Esophagus squamous epithelium (tissue), 5 donors: ENCODE measurements around the gene CZIB. TPM values are rescaled to one million over a fixed set of nuclear protein-coding genes. Genes with fewer than 3 reads are reported as not detected.

ENCODE experiments used
- DNase-seq: peaks from one replicate; lab custom pipeline; 2025; lab: John Stamatoyannopoulos, UW
- H3K27ac ChIP-seq, 4 donors: fragments of 200-600 bp; sonication (generic); one replicate each; pipeline ENCODE4 v1.5.1; 2016 to 2019; ENCODE audit warnings: mild to moderate bottlenecking in 1 of 4
- H3K27me3 ChIP-seq, 4 donors: fragments of 200-600 bp; sonication (generic); 1 replicate in 3 of 4; 2 replicates in 1 of 4; pipeline versions ENCODE4 v1.5.1 to v1.6.0; 2017 to 2021; ENCODE audit warnings: antibody characterized with exemption in 1 of 4
- H3K36me3 ChIP-seq, 3 donors: fragments of 200-600 bp; sonication (generic); one replicate each; pipeline ENCODE4 v1.5.1; 2016 to 2019
- H3K4me1 ChIP-seq, 3 donors: fragments of 200-600 bp; sonication (generic); one replicate each; pipeline ENCODE4 v1.5.1; 2017 to 2019
- H3K4me3 ChIP-seq, 4 donors: fragments of 200-600 bp; sonication (generic); 1 replicate in 3 of 4; 2 replicates in 1 of 4; pipeline ENCODE4 v1.5.1; 2016 to 2019; ENCODE audit warnings: mild to moderate bottlenecking in 2 of 4, moderate library complexity in 1 of 4
- H3K9me3 ChIP-seq, 3 donors: fragments of 200-600 bp; sonication (generic); one replicate each; pipeline ENCODE4 v1.5.1; 2016 to 2019
- CTCF ChIP-seq, 6 experiments: fragments of 450-650 bp in 4 of 6; fragments of 200-600 bp in 2 of 6; sonication (generic) in 2 of 6; IDR thresholded peaks; one replicate each; pipeline ENCODE4 v1.5.1; 2016 to 2019; ENCODE audit warnings: antibody characterized with exemption in 6 of 6, mild to moderate bottlenecking in 4 of 6, moderate library complexity in 4 of 6
- POLR2A ChIP-seq, 4 donors: fragments of 450-650 bp; IDR thresholded peaks; one replicate each; pipeline ENCODE4 v1.6.1; 2017; ENCODE audit warnings: antibody characterized with exemption in 4 of 4, mild to moderate bottlenecking in 4 of 4, moderate library complexity in 3 of 4
- WGBS, 2 donors: methylation state at CpG; one replicate each; pipeline ENCODE4 v1.1.5; 2018; 5-methylcytosine and 5-hydroxymethylcytosine counted together
- intact Hi-C: fragments of 100-400 bp; cut with DNase I; formaldehyde crosslinking; loops from one replicate; pipeline ENCODE4 v1.15.0; 2022
- total RNA-seq, 4 donors: library from RNA; depleted of rRNA; stranded (reverse); fragments of >200 nt; gene quantifications; one replicate each; pipeline ENCODE4 v1.1.0, GENCODE V29; 2016
- donor health status: DM: yes; HTN: yes; CAD: no.

CZIB gene
- total RNA-seq, 4 donors from 2014 or later = 18.7 to 42.9 (median 26.0) TPM

- Histone ChIP-seq H3K4me3 (no peak overlapping the region), H3K27ac (no peak overlapping the region), H3K36me3 (peaks cover 0 to 40% (median 8%) of the 10 kb centered on the region in 3 donors), H3K9me3 (no peaks in the 10 kb centered on the region), H3K27me3 (no peaks in the 10 kb centered on the region), H3K4me1 (no peaks in the 10 kb centered on the region)
- no peak for DNase-seq
- intact Hi-C loops = no loop called here
- WGBS, 2 donors = 90 to 95% methylated on average over 4 of the region's 4 CpGs
- TF ChIP-seq CTCF (IDR thresholded peaks at IDR 0.05) (no peak), POLR2A (IDR thresholded peaks at IDR 0.05) (no peak)
Measured at GRCh38 chr1:53250325-53250724, 29.9 kb upstream of the CZIB start.

GRCh38 chr1:53249706-53250105 lies 29.3 kb upstream of the CZIB start:
- no peaks in the 10 kb centered on the region for H3K9me3 ChIP-seq
- H3K4me1 ChIP-seq = no peaks in the 10 kb centered on the region
- peaks cover 0 to 34% (median 8%) of the 10 kb centered on the region in 3 donors for H3K36me3 ChIP-seq
- DNase-seq = no peak
- intact Hi-C loops = no loop called here
- TF ChIP-seq POLR2A (IDR thresholded peaks at IDR 0.05) = no peak
- no peak for TF ChIP-seq CTCF (IDR thresholded peaks at IDR 0.05)
- 51 to 52% methylated on average over 3 of the region's 3 CpGs for WGBS, 2 donors
- no peaks in the 10 kb centered on the region for H3K27me3 ChIP-seq
- H3K4me3 ChIP-seq = no peak overlapping the region
- H3K27ac ChIP-seq = no peak overlapping the region

GRCh38 chr1:53246261-53247134 lies 26.1 kb upstream of the CZIB start:
- intact Hi-C loops = no loop called here
- no peaks in the 10 kb centered on the region for H3K9me3 ChIP-seq
- TF ChIP-seq CTCF (IDR thresholded peaks at IDR 0.05) = no peak
- TF ChIP-seq POLR2A (IDR thresholded peaks at IDR 0.05) = no peak

GRCh38 chr1:53244141-53244540 lies 23.7 kb upstream of the CZIB start:
- intact Hi-C loops = no loop called here
- H3K4me1 ChIP-seq = peaks cover 0 to 3% (median under 1%) of the 10 kb centered on the region in 3 donors
- no peaks in the 10 kb centered on the region for H3K27me3 ChIP-seq
- TF ChIP-seq CTCF (IDR thresholded peaks at IDR 0.05) (no peak), POLR2A (IDR thresholded peaks at IDR 0.05) (no peak)
- 63 to 75% methylated on average over 4 of the region's 4 CpGs for WGBS, 2 donors
- no peaks in the 10 kb centered on the region for H3K9me3 ChIP-seq
- H3K4me3 ChIP-seq = no peak overlapping the region
- no peak for DNase-seq
- peaks cover 0 to 14% (median 0%) of the 10 kb centered on the region in 3 donors for H3K36me3 ChIP-seq
- H3K27ac ChIP-seq = no peak overlapping the region

More at GRCh38 chr1:53246261-53247134, 26.1 kb upstream of the CZIB start:
- no peak overlapping the region for H3K27ac ChIP-seq
- H3K36me3 ChIP-seq = peaks cover 0 to 32% (median 8%) of the 10 kb centered on the region in 3 donors
- no peaks in the 10 kb centered on the region for H3K4me1 ChIP-seq
- 66 to 88% methylated on average over 4 of the region's 4 CpGs for WGBS, 2 donors
- H3K4me3 ChIP-seq = no peak overlapping the region
- H3K27me3 ChIP-seq = no peaks in the 10 kb centered on the region
- DNase-seq = no peak

GRCh38 chr1:53242381-53242780 lies 21.9 kb upstream of the CZIB start:
- Histone ChIP-seq H3K4me3 (no peak overlapping the region), H3K9me3 (no peaks in the 10 kb centered on the region), H3K4me1 (peaks cover 5 to 14% (median 8%) of the 10 kb centered on the region in 3 donors), H3K27ac (no peak overlapping the region), H3K36me3 (peaks cover 0 to 10% (median 0%) of the 10 kb centered on the region in 3 donors), H3K27me3 (no peaks in the 10 kb centered on the region)
- 70 to 75% methylated on average over 4 of the region's 4 CpGs for WGBS, 2 donors
- DNase-seq = no peak
- intact Hi-C loops = no loop called here
- TF ChIP-seq POLR2A (IDR thresholded peaks at IDR 0.05) (no peak), CTCF (IDR thresholded peaks at IDR 0.05) (no peak)
